Left renal pelvis (tissue), 4 donors: Measurements from ENCODE around the gene LARP4. TPM values are rescaled to one million over a fixed set of nuclear protein-coding genes. Genes with fewer than 3 reads are reported as not detected.
"Not testable (repeated sequence)": the region's sequence is repeated elsewhere in the genome, so short reads cannot be mapped to it uniquely, and the experiment has no call there.

Source experiments
- DNase-seq, 4 donors: peaks; one replicate each; pipeline ENCODE4 v3.0.0-alpha.2; 2013; ENCODE audit warnings: low read depth in 4 of 4, low spot score in 3 of 4
- polyA plus RNA-seq, 4 donors: library from polyadenylated mRNA; unstranded; fragments of 120-200 nt; gene quantifications; one replicate each; pipeline ENCODE4 v1.2.1, GENCODE V29; 2013; ENCODE audit not compliant: insufficient read length in 4 of 4

Gene LARP4
- polyA plus RNA-seq, 4 donors, result 27.7 to 47.0 (median 44.3) TPM

DNA sequence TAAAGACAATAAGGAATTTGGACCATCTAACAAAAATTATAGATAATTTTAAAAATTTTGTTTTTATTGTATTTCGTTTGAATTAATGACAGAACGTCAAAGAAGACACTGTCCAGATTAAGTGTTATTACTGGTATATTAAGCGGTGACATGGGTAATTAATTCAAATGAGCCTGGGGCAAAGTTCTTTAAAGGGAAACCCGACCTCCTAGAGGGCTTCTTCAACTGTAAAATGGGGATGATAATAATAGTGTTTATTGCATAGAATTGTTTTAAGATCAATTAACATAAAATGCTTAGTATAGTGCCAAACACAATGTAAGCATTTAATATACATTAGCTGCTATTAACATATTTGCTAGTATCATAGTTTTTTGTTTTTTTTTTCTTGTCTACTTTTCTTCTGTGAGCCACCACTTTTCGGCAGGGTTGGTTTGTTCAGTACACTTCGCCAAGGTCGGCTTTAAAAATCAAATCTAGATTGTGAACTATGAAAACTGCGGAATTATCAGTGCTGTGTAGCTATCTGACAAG is 514 bp upstream of the LARP4 start:
- DNase-seq, result no peak

DNA sequence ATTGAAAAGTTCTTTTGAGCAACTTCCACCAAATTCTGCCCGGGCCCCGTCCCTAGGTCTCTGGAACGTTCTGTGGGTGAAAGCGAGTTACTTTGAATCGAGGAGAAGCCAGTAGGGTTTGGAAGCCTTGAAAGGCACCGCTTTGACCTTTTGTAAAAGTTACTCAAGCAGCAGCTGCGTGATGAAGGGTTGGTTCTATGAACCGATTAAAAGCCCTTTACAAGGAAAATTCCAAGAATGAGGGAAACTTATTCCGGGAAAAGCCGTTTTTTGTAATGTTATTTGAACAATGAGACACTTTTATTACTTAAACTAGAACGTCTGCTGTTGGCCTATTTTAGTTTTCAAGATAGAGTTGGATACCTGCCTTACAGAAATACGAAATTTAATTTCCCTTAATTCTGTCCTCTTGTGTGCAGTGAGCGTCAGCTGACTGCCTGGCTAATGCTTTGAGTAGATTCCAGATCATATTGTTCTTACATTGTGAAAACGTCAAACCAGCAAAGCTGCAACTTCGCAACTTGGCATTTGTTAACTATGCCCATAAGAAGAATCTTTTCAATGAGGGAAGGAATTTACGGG is 906 bp downstream of the LARP4 start:
- no peak for DNase-seq

DNA sequence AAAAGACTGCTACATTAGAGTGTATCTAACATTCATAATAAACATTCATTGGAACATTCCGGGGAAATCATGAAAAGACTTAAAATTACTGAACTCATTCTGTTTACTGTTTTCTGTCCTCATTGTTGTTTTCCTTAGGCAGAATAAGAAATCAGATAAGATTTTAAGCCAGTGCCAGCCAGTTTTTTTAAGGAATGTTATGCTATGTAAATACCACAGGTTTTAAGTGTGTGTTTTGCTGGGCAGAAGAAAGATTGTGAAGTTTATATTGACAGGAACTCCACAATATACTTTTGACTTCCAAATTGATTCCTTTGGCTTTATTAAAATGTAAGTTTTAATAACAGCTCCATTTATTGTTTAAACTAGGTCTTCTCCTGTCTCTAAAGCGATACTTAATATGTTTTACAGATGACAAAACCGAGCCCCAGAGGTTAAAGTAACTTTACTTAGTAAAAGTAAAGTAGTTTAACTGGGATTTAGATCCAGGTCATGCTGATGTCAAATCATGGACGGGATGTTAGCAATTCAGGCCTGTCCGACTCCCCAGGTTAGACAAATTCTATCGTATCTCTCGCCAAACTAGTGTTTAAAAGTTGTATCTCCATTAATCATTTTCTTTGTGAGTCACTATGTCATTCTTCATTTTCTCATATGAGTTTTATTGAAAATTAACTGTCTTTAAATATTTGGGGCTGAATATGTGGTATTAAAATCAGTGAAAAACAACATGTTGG is 1.7 kb downstream of the LARP4 start:
- no peak for DNase-seq

DNA sequence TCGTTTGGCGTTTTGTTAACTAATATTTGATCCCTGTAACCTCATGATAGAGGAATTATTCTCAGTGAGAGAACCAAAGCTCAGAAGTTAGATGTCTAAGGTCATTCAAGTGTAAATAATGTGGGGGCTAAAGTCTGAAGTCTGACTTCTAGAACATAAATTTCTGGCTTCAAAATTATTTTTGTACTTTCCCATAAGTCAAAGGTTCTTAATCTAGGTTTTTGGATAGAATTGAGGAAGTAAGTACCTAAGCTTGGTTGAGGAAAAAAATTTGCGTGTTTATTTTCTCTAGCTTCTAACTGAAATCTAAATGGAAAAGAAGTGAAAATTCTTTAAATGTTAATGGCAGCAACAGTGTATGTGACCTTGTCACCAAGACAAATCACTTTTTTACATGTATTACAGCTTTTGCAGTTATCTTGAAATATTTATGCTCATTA is 2.3 kb downstream of the LARP4 start:
- DNase-seq, result no peak

DNA sequence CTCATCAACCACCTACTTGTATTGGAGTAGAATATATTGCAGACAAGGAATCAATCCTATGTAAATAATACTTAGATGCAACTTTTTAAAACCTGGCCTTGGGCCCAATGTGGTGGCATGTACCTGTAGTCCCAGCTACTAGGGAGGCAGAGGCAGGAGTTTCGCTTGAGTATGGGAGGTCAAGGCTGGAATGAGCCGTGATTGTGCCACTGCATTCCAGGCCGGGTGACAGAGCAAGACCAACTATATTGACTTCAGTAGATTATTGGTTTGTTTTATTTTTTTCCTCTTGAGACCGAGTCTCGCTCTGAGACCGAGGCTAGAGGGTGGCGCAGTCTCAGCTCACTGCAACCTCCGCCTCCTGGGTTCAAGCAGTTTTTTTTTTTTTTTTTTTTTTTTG is 3.6 kb downstream of the LARP4 start:
- DNase-seq, result no peak

DNA sequence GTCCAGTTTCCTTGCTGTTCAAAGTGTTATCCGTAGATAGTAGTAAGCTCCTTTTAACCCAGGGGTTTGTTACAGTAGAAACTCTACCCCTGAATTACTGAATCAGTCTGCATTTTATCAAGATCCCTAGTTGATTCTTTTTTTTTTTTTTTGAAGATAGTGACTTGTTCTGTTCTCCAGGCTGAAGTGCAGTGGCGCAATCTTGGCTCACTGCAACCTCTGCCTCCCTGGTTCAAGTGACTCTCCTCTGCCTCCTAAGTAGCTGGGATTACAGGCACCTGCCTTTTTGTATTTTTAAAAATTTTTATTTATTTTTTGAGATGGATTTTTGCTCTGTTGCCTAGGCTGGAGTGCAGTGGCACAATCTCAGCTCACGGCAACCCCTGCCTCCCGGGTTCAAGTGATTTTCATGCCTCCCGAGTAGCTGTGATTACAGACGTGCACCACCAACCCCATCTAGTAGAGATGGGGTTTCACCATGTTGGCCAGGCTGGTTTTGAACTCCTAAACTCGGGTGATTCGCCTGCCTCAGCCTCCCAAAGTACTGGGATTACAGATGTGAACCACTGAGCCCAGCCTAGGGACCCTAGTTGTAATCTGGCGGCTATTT is 10.5 kb downstream of the LARP4 start:
- no peak for DNase-seq

DNA sequence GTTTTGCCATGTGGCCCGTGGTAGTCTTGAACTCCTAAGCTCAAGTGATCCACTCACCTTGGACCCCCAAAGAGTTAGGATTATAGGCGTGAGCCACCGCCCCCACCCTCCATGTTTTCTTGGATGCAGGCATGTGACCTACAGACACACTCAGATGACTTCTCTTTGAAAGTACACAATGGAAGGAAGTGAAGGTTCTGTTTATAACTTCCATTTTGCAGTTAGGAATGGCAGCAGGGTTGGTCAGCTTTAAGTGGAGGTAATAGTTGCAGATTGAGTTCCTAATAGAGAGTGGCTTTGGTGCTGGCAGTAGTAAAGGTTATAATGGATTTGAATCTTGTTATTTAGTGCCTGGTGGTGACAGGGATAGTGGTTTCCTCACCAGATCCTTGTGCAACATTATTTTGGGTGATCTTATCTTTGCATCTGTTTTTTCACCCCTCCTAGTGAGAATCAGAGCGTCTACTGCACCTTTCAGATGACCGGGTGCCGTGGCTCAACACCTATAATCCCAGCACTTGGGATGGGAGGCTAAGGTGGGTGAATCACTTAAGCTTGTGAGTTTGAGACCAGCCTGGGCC is 15.3 kb downstream of the LARP4 start:
- no peak for DNase-seq

DNA sequence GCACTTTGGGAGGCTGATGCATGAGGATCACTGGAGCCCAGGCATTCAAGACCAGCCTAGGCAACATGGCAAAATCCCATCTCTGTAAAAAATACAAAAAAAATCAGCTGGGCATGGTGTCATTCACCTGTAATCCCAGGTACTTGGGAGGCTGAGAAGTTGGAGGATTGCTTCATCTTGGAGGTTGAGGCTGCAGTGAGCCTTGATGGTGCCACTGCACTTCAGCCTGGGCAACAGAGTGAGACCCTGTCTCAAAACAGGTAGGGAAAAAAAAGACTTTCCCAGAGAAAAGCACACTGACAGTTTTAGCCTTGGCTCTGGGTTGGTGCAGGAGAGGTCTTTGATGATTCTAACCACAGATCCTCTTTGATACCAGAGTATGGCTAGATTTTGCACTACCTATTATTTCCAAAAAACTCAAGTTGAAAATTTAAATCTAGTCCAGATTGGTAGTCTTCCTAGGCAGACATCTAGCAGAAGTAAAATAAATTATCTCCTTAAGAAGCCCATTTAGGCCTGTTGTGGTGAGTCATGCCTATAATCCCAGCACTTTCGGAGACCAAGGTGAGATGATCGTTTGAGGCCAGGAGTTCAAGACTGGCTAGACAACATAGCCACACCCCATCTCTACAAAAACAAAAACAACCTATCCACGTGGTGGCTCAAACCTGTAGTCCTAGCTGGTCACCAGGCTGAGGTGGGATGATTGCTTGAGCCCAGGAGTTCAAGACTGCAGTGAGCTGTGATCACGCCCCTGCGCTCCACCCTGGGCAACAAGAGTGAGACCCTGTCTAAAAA is 18.6 kb downstream of the LARP4 start:
- DNase-seq, result no peak

DNA sequence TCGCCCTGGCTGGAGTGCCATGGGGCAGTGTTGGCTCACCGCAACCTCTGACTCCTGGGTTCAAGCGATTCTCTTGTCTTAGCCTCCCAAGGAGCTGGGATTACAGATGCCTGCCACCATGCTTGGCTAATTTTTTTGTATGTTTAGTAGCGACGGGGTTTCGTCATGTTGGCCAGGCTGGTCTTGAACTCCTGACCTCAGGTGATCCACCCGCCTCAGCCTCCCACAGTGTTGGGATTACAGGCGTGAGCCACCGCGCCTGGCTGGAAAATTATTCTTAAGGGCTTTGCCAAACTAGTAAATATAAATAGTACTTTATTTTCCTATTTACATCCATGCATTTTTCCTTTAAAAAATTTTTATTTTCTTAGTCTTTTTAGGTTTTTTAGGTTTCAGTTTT is 22.2 kb downstream of the LARP4 start:
- DNase-seq, result not testable (repeated sequence)

DNA sequence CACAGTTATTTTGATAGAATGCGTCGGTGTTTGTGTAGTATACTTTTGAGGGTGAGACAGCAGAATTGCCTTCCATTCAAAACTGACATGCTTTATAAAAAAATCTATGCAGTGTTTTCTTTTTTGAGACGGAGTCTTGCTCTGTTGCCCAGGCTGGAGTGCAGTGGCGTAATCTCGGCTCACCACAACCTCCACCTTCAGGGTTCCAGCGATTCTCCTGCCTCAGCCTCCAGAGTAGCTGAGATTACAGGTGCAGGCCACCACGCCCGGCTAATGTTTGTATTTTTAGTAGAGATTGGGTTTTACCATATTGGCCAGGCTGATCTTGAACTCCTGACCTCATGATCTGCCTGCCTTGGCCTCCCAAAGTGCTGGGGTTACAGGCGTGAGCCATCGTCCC is 22.7 kb downstream of the LARP4 start:
- not testable (repeated sequence) for DNase-seq

DNA sequence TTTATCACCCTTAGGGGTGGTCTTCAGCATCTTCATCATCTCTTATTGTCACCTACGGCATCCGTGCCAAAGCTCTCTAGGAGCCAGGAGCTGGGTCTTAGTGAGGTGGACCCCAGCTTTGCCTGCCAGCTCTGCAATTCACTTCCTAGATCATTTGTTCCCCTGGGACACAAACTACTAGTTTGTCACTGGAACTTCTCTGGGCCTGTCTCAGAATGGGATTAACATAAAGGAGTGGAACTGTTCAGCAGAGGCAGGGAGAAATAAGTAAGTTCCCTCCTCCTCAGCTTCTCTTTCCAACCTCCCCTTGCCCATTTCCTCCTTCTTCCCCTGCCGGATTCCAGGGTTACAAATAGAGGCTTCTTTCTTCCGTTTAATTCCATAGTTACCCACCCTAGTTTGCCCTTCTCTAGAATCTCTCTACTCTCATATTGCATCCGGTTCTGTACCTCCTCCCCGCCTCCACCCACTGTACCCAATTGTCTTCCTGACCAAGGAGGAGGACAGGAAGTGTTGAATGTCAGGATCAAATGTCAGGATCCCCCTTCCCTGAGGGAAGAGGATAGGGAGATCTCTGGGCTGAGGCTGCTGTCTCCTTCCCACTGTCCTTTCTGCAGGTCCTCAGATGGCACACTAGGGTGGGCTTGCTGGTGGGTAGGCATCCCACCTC is 25.0 kb downstream of the LARP4 start:
- no peak for DNase-seq

DNA sequence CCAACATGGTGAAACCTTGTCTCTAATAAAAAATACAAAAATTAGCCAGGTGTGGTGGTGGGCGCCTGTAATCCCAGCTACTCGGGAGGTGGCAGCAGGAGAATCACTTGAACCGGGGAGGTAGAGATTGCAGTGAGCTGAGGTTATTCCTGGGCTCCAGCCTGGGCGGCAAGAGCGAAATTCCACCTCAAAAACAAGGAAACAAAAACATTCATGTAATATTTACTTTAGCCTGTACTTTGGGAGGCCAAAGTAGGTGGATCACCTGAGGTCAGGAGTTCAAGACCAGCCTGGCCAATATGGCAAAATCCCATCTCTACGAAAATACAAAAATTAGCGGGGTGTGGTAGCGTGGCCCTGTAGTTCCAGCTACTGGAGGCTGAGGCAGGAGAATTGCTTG is 31.0 kb downstream of the LARP4 start:
- DNase-seq, result not testable (repeated sequence)

DNA sequence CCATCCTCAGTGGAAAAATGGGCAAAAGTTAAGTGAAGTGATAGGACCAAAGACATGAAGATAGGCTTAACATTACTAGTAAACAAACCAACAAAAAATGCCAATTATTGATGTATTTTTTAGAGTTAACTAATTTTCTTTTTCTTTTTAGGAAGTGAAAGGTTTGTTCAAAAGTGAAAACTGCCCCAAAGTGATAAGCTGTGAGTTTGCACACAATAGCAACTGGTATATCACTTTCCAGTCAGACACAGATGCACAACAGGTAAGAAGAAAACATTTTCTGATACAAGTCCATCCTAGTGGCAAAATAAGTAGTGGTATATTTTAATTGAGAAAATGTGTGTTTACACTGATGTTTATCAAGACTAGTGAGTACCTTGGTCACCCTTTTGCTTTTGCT is 39.6 kb downstream of the LARP4 start:
- no peak for DNase-seq

DNA sequence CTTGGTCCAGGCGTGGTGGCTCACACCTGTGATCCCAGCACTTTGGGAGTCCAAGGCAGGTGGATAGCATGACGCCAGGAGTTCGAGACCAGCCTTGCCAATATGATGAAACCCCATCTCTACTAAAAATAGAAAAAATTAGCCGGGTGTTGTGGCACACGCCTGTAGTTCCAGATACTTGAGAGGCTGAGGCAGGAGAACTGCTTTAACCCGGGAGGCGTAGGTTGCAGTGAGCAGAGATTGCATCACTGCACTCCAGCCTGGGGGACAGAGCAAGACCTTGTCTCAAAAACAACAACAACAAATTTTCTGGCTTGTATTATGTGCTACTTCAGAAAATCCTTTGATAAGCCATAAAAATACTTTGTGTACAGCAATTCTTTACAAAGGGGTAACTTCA is 41.1 kb downstream of the LARP4 start:
- no peak for DNase-seq

DNA sequence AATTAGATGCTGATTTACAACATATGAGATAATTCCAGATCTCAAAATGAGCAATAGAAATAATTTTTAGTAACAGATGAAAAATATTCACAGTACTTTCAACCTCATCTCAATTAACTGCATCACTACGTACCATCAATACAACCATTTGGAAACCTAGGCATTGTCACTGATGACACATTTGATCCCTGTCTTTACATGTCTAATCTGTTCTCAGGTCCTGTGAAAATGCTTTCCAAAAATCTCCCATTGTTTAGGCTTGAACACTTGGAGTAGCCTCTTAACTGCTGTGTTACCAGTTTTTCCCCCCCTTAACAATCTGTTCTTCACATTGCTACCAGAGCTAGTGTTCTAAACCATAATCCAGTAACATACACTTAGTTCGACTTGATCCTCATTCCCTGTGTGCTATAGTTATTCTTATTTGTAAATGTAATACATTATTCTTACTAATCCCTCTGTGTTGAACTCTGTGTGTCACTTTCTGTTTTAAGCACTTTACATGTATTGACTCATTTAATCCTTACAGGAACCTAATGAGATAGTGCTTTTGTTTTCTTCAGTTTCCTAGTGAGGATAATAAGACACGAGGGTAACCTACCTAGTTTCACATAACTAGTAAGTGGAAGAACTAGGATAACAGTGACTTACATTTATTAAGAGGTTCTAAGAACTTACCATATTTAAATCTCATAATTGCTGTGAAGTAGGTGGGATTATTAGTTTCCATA is 41.7 kb downstream of the LARP4 start:
- DNase-seq, result no peak

DNA sequence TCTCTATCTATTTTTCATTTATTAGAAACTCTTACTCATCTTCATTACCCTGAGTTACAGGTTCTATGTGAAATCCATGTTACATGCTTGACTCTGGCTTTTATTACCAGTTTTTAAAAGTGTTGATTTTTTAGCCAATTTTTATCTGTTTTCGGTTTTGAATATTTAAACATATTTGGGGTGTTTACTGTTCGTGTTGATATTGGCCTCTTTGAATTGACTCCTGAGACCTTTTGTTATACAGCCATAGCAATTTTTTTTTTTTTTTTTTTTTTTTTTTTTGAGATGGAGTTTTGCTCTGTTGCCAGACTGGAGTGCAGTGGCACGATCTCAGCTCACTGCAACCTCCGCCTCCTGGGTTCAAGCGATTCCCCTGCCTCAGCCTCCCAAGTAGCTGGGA is 49.0 kb downstream of the LARP4 start:
- DNase-seq, result not testable (repeated sequence)

DNA sequence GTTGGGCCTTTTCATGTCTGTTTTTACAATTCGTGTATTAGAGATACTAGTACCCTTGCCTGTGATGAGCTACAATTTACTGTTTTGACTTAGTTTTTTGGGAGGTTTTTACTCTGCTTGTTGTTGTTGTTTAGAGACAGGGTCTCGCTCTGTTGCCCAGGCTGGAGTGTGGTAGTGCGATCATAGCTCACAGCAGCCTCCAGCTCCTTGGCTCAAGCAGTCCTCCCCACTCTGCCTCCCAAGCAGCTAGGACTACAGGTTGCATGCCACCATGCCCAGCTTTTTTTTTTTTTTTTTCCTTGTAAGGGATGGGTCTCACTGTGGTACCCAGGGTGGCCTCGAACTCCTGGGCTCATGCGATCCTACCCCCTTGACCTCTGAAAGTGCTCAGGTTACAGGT is 52.1 kb downstream of the LARP4 start:
- DNase-seq, result no peak

DNA sequence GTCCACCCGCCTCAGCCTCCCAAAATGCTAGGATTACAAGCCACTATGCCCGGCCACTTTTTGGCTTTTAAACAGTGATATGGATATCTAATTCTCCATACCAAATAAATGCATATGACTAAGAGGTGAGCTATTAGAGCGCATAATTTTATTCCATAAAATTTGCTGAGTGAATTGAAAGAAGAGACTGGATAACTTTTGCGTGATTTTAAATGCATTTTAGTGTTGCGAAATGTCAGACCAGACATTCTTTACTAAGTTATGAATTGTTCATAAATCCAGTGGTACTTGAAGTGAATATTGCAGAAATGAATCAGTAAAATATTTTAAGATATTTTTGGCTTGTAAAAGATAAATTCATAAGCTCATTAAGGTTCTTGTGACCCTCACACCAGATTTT is 53.2 kb downstream of the LARP4 start:
- DNase-seq, result no peak

DNA sequence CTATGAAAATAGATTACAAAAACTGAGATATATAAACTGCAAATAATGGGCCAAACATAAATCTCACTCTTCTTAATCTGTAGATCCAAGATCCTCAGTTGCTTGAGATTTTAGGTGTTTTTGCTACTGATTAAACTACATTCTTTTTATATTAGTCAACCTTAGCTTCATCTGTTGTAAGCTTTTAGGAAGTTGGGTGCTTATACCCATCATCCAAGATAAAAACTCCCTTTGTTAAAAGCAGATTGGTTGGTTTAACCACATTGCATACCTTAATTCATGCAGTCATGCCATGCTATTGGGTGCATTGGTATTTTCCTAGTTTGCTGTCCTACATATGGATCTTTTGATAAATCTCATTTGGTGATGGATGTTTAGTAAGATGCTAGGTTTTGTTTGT is 57.9 kb downstream of the LARP4 start:
- DNase-seq, result no peak

DNA sequence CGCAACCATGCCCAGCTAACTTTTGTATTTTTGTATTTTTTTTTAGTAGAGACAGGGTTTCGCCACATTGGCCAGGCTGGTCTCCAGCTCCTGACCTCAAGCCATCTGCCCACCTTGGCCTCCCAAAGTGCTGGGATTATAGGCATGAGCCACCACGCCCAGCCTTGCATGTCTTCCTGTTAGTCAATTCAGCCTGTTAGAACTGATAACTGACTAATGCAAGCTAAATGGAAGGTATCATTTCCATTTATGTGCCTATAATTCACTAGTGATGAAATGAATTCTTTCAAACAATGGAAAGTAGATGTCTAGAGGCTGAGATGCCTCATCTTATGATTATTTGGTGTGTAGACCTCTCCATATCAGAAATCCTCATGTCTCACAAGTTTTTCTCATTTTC is 66.8 kb downstream of the LARP4 start:
- no peak for DNase-seq
